ENCODE results near the gene MAP4K4. TPM values are rescaled to one million over a fixed set of nuclear protein-coding genes. Genes with fewer than 3 reads are reported as not detected.

The MAP4K4 gene
- total RNA-seq, 1 experiment from 2014 or later: 181 TPM

DNA sequence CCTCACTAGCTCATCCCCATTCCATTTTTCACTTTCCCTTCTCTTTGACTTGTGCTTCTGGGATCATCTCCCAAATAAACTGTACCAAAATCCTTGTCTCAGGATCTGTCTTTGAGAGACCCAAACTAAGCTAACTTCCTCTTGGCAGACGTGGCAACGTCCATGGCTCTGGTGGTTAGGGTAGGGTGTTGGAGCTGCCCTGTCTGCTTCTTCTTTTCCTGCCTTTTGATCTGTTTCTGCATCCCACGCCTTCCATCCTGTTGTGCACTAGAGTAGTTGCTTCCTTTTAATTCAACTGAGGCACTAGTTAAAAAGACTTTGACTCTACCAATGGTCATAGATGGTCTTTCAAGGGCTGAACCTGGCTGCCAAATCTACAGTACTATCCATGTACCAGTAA lies 5.5 kb upstream of the MAP4K4 start:
- DNase-seq (ENCODE audit: low read depth): no peak

DNA sequence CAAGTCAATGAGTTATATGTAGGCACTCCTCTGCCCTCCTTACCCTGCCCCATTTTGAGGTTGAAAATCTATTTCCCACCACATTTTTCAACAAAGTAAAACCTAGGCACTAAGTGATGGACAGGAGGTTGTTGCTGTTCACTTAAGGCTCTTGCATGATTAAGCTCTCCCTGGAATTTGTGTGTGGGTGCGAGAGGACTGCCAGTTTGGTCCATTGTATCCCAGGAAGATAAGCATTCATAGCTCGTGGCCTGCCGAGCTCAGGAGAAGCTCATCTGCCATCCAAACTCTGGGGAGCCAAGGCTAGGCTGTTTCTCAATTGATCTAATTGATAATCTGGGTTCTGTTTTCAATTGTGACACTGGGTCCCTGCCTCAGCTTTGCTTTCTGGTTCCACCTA lies 4.7 kb upstream of the MAP4K4 start:
- no peak for DNase-seq (ENCODE audit: low read depth)

DNA sequence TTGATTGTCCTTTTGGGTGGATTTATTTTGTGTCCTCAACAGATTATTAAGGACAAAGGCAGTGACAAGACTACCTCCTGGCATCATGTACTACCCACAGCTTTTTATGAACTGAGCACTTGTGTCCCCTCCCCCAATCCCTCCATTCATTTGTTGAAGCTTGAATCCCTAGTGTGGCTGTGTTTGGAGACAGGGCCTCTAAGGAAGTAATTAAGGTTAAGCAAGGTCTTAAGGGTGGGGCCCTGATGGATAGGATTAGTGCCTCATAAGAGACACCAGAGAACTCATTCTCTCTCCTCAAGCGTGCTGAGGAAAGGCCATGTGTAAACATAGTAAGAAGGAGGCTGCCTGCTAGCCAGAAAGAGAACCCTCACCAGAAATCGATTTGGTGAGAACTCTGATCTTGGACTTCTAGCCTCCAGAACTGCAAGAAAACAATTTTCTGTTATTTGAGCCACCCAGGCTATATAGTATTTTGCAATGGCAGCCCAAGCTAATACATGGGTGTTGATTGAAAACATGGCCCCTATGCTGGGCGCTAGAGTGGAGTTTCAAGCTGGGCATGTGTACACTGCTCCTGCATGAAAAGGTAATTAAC lies 3.4 kb upstream of the MAP4K4 start:
- no peak for DNase-seq (ENCODE audit: low read depth)

DNA sequence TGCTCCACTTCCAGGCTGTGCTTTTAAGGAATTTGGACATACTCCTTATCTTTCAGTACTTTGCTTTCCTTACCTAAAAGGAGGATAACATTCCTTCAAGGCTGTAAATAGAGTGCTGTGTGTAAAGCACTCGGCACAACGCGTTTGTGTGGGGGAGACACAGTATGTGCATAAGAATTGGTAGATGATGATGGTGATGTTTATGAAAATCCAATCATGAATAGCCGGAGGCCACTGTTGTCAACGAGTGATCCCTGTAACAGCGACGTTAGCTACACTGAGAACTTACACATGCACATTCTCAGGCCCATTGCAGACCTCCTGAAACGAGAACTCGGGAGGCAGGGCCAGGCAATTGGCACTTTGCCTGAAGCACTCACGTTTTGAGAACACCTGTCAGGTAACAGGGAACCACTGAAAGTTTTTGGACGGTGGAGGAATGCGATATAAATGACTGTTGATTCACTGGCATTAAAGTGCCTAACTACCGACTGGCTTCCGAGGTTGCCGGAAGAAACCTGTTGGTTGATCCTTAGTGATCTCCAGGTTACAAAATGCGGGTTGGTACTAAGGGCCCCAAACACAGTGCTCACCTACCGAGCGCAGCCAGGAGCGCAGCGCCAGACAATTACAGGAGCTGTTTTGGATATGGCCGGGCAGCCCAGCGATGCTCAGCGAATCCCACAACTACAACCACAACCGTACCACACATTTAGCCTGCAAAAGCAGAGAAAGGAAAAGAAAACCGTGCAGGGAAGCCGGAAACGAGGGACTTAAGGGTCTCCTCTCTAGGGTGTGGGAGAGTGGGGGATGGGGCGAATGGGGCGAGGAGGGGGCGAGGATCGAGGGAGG lies 1.0 kb upstream of the MAP4K4 start:
- DNase-seq (ENCODE audit: low read depth): no peak

DNA sequence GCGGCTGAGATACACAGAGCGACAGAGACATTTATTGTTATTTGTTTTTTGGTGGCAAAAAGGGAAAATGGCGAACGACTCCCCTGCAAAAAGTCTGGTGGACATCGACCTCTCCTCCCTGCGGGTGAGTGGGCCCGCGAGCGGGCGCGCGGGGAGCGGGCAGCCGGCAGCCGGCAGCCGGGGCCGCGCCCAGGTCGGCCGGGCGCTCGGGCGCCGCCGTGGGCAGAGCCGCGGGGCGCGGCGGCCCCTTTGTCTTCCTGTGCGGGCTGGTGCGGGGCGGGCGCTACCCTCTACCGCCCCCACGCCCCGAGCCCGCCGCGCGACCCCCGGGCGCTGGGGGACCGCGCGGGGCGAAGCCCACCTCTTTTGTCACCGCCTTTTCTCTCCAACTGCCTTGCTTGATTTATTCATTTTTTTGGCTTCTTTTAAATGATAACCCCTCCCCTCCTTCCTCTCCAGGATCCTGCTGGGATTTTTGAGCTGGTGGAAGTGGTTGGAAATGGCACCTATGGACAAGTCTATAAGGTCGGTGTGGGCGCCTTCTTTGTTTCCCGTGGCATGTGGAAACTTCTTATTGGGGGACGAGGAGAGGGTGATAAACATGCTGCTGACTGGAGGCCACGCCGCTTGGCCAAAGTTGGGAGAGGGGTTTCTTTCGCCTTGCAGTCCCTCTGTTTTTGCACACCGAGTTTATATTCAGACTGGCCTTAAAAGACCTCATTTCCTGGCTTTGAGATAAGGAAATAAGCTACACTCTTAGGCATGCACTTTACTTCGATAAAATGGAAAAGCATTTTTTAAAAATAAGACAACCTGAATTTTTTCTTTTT lies 722 bp downstream of the MAP4K4 start:
- DNase-seq (ENCODE audit: low read depth): peak; percentile 52

DNA sequence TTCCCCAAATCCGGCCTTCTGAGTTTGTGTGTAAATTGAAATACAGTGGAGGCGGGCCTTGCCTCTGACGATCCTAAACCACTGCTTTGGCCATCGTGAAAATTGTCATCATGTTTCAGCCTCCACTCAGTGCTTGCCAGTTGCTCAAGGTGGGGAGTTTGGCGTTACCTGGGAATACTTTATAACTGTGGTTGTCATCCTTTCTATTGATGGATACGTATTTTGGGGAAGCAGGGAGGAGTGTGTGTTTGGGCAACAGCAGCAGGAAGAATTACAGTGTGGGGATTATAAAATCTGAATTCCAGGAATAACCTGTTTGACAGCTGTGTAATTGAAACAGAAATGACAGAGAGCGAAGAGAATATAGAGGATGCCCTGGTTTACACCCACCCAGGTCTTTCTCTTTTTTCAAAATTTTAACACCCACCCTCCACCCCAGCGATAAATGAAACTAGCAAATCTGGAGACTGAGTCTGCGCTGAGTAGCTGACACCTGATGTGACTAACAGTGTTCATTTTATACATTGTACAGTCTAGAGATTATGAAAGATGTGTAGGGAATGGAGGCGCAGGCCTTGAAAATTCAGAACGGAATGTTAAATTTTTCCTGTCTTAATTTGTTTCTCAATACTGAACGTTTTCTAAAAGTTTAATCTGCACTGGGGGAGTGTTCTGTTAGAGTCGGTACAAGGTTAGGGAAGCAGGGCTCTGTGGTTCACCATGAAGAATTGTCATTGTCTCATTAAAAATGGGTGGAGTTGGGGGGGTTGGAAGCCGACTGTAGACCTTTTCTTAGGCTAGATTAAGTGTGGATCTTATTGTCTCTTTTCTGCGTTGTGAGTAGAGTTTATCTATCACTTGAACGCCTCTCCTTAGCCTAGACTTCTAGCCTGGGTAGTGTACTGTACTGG lies 1.6 kb downstream of the MAP4K4 start:
- no peak for DNase-seq (ENCODE audit: low read depth)

DNA sequence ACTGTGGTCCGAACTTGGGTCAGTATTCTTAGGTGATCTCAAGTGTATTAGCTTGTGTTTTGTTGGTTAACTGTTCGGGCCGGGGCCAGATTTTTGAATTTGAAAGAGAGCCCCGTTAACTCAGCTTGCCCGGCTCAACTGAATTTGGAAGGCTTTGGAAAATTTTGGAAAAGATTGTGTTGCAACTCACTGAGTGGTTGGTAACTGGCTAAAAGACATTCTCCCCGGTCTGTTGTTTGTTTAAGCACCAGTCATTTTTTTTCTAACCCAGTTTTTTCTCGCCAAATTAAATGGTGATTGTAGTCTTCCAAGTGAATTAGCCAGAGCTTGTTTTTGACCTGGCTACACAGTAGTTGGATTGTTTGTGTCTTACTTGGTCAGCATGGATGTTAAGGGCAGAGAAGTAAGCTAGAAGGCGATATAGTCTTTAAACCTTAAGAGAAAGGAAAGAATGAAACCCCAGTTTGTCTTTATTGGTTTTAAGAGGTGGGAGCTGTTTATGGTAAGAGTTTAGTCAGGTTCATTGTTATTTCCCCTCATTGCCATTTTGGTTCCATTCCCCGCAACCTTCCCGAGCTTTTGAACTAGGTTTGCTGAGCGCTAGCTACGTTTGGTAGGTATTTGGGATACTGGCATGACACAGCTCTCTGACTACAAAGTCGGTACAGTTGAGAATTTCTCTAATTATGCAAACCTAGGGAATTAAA lies 2.4 kb downstream of the MAP4K4 start:
- peak; percentile 44 for DNase-seq (ENCODE audit: low read depth)

DNA sequence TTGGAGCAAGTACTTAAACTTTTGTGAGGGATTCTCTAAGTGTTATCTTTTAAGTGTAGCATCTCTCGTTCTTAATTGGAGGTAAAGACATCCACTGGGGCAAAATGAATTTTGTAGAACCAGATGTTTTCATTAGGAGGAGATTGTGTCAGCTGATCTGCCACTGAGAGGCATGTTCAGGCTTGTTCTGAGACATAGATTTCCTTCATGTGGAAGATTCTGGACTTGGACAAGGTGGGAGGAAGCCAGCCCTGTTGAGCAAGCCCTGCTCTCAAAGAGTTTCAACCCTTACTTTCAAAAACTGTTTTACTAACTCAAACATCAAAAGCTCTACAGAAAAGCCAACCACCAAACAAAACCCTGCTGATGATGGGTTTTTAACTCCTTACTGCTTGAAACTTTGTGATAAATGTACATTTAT lies 6.5 kb downstream of the MAP4K4 start:
- no peak for DNase-seq (ENCODE audit: low read depth)

DNA sequence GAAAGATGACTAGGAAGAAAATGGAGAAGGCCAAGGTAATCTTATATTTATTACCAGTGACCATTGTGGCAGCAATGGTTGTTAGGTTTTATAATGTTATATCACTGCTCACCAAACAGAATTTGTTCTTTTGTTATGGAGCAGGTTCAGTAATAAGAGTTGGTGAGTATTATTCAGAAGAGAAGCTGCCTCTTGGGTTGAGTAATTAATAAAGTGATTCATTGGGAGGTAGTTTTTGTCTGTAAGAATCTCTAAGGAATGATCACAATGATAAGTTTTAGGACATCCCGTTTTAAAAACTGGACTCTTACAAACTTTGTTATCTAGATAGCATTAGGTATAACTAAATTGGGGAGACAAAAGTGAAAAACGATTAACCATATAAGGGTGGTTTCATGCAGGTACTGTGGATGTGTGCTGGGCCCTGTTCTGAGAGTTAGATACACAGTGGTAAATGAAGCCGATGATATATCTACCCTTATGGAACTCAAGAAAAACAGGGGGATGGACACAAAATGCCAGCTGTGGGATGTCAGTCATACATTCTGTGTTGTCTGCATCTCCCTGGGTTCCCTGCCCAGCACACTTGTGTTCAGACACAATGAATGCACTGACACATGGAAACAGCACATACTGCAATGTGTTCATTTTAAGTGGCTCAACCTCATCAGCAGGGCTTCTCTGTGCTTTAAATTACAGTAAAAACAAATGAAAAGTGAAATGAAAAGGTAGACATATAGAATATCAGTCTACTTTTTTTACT lies 7.5 kb downstream of the MAP4K4 start:
- no peak for DNase-seq (ENCODE audit: low read depth)

DNA sequence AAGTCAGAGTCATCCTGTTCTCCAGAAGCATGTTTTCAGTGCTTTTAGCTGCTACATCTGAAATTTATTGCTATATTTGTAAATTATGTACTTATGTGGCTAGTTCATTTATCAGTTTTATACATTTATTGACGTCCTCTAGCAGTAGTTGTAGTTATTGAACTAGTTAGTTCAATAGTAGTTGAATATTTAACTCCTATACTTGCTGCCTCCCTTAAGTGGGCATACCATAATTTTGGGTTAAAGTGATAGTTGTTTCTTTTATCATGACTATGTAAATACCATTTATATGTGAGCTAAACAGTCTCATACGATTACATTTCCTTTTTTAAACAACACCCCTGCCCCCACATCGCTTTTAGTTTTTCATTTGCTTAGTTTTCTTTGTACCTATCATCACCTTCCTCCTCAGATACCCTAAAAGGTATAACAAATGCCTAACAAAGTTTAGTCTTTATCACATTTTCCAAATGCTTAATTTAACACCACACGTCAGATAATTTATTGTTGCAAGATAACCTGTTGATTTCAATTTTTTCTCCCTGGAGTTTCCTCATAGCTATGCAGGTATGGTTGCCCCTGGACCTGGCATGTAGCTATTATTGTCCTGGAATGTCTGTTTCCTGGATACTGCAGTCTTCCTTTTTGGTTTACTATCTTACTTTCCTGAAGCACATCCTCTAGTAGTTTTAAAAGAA lies 8.8 kb downstream of the MAP4K4 start:
- no peak for DNase-seq (ENCODE audit: low read depth)

DNA sequence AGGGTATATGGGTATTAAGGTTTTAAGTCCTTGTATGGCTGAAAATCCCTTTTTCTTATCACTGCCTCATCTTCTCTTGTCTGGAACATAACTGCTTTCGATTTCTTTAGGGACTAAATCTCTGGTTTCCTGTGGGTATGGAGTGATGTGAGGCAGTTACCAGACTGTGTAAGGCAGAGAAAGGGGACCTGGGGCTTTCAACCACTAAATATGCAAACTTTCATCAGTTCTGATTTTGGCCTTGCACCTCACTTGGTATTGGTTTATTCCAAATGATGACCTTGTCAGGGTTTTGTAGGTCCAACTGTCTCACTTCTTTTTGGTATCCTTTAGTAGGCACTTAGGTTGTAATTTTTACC lies 9.3 kb downstream of the MAP4K4 start:
- no peak for DNase-seq (ENCODE audit: low read depth)

DNA sequence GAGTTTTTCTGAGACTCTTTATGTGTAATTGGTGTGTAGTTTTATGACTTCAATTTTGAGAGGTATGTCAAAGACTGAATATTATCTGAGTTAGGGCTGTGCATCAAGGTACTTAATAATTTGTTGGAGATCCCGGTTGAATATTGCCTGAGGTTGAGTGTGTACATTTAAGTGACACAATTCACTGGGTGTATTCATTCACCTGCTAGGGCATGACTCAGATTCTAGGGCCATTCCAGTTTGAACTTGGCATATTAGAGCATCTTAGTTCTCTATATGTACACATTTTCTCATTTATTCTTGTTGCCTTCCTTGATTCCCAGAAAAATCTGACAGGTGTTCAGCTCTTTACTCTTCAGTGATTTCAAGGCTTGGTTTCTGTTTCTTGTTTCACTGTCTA lies 12.5 kb downstream of the MAP4K4 start:
- DNase-seq (ENCODE audit: low read depth): no peak

DNA sequence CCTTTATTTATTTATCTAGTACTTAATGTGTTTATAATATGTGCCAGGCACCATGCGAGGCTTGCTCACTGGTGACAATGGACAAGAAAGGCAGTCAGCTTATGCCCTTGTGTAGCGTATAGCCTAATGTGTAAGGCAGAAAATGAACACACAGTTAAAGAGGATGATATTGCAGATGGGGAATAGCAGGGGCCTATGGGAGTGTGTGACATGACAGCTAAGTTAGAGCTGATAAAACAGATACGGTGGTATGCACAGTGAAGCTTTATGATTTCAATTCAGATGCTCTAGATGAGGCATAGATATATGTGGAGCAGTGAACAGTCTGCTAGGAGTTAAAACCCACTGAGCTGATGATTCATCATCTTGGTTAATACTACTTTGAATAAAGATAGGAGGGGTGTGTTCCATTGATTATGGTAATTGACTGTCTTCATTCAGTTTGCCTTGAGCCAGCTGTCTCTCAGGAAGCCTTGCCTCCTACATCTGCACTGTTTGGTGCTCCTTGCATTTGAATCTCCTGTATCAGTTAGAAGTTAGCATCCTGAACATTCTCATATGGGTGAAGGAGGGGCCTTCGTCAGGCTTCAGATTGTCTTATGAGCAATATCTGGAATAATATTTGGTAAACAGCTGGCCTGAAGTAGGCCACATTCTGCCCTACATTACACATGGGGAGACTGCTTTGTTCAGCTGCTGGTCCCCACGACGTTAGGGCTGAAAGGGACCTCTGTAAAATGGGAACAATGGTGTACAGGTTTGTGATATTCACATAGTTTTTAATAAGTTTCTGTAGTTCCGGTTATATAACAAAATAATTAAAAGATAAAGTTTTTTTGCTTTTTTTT lies 13.2 kb downstream of the MAP4K4 start:
- no peak for DNase-seq (ENCODE audit: low read depth)

DNA sequence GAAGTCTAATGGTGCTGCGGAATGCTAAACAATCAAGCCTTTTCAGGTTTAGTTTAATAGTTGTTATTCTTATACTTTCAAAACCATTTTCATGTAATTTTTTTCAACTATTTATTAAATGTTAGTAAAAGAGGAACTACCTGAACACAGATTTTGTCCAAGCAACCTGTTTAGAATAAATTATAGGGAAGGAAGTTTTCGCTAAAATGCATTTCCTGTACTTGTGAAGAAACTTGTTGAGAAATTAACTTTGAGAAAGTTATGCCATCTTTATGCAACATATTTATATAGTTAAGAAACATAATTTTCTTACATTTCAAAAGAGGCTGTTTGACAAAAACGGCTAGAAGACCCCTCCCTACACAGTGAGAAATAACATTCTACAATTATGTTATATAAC lies 16.6 kb downstream of the MAP4K4 start:
- no peak for DNase-seq (ENCODE audit: low read depth)

DNA sequence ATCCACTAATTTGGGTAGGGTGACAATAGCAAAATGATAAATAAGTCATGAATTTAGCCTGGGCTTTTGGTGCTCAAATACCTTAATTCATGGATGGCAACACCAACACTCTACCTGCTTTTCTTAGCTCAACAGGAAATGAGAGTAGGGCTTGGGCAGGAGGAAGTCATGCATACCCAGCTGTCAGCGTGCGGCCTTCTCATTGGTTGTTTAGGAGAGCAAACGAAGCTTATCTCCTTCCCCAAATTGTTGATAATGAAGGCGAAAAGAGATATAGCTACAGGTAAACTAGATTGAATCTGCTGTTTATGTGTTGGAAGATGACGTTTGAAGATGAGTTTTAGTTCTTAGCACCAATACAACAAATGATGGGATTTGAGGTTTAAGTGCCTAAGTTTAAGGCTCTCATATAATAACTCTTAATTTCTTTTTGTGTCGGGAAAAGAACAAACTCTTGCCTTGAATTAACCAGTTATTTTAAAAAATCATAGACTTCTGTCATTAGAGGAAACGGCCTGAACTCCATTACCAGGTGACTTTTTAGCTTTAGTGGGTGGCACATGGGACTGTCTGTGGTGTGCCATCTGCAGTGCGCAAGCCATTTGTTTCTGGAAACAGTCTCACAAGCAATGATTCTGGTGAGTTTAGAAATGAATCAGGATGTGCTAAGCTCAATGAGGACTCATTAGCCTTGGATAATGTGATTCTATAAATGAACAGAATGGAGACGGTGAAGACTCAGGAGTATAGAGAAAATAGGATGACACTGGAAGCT lies 19.8 kb downstream of the MAP4K4 start:
- no peak for DNase-seq (ENCODE audit: low read depth)

DNA sequence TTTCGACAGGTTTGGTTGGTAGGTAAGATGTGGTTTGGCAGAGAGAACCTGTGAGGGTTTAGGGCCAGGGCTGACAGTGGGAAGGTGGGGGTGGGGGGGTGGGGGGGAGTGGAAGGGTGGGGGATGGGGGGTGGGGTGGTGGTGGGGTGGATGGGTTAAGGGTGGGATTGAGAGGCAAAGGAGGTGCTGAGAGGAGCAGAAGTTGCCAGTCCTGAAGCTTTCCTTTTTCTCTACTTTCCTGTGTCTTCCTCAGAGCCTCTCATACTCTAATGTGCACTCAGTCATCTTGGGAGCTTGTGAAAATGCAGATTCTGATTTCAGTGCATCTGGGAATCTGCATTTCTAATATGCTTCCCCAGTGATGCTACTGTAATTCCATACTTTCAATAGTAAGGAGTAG lies 21.0 kb downstream of the MAP4K4 start:
- no peak for DNase-seq (ENCODE audit: low read depth)

DNA sequence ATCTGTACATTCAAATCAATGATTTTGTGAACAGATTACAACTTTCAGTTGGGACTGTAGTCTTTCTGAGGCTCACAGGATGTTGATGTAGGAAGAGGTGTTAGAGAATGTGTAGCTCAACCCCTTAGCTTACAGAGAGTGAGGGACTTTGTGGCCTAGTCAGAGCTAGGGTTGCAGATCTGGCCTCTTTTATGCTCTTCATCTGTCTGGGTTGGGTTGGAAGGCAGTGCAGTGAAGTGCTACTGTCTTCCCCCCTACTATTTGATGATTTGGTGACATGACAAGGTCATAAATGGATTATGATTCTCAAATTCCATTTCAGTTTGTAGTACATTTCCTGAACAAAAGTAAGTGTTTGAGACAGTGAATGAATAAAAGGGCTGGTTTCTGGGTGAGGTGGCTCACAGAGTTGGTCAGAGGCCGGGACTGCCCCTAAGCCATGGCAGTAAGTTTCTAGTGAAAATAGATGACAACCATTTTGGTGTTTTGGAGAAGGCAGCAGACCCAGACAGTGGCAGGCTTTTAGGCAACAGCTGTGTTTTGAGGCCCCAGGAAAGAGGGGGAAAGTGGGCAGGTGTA lies 21.6 kb downstream of the MAP4K4 start:
- no peak for DNase-seq (ENCODE audit: low read depth)
